Measurements from ENCODE around the gene OTOP3.

OTOP3 gene

DNA sequence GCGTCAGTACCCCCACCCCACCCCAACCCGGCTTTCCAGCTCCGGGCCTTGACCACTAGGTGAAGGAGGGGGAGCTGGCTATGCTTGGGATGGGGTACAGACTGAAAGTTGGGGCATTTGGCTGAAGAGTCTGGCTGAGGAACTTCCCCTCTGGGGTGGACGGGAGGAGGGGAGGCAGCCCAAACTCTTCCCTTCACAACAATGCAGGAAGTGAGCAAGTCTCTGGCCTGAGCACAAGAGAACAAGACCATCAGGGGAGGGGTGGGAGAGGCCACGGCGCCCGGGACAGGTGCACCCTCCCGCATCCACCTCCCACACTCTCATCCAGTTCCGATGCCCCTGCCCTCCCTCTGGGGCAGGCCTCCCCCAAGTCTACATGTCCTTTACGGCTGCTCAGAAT, 18.3 kb upstream of the OTOP3 start:
- DNase-seq (ENCODE audit: low spot score), result no peak

GRCh38 chr17:74918906-74919305, 16.8 kb upstream of the OTOP3 start:
- no peak for DNase-seq (ENCODE audit: low spot score)

- peak; percentile 19 for DNase-seq (ENCODE audit: low spot score)
Observed at GRCh38 chr17:74919440-74920305, 16.0 kb upstream of the OTOP3 start.

DNA sequence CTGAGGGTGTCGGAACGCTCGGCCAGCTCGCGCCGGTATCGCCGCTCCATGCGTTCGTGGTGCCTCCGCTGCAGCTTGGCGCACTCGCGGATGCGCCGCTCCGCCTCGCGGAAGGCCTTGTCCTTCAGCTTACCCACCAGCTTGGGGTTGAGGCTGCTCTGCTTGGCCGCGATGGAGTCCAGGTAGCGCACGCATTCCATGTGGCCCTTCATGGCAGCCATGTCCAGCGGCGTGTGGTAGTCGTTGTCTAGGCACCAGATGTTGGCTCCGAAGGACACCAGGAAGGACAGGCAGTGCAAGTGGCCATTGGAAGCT, 15.4 kb upstream of the OTOP3 start:
- no peak for DNase-seq (ENCODE audit: low spot score)

DNA sequence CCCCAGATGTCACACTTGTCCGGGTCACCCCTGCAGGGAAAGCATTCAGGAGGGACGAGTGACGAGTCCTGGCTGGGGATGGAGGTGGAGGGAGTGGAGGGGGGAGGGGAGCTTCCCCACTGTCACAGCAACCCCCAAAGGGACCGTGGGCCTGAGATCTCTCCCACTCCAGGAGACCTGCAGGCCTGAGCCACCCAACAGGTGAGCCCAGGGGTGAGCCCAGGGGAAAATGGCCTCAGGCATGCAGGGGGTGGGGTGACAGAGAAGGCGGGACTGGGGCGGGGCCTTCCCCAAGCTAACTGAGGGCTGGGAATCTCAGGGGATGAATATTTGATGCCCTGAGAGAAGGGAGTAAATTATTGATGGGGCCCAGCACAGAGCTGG, 15.1 kb upstream of the OTOP3 start:
- DNase-seq (ENCODE audit: low spot score), result no peak

GRCh38 chr17:74921026-74921681, 14.5 kb upstream of the OTOP3 start:
- DNase-seq (ENCODE audit: low spot score), result no peak

DNA sequence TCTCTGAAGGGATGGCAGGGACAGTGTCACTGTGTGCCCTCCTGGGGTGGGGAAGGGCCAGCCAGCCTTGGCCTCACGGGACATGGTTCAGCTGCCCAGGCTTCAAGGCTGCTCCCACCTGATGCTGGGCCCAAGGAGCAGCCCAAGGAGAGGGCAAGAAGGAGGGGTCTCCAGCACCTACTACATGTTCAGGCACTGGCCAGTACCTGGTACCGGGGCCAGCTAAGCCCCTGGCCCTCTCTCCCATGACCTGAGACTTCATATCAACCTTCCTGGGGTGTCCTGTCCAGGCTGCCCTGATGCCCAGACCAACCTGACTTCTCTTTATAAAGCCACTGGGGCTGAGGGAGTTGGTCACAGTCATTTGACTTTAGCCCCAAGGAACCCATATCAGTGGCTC, 13.9 kb upstream of the OTOP3 start:
- DNase-seq (ENCODE audit: low spot score), result no peak

GRCh38 chr17:74922172-74922571, 13.5 kb upstream of the OTOP3 start:
- DNase-seq (ENCODE audit: low spot score), result peak; percentile 27

DNA sequence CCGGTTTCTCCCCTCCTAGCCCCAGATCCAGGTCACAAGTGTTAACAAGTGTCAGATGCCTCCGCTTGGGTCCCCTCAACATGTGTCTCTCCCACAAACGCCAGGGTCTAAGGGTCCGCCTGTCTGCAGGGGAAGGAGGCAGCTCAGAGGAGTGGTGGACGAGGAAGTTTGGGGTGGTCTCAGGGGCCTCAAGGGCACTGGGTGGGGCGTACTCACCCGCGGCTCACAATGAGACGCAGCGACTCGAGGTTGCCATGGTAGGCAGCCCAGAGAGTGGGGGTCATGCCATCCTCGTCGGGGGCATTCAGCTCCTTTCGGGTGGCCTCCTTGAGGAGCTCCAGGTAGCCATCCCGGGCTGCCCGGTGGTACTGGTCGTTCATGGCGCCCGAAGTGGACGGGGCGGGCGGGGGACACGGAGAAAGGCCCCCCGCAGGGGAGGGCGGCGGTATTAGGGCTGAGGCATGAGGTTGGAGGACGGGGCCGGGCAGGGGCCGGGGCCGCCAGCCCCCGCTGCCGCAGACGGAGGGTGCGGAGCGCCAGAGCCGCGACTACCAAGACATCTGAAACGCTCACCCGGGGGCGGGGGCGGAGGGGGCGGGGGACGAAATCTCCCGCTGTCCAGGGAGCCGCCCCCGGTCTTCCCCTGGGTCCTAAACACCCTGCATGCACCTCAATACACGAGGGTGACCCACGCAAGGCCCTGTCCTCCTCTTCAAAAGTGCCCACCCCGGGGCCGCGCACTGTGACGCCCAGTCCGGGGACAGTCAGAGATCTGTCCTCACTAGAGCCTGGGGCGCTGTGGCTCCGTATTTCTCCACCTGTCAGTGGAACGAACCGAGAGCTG, 12.8 kb upstream of the OTOP3 start, which contains the start of gene USH1G:
USH1G (minus strand) TSS at position 562 of the 844 bp plus-strand sequence; CDS start at position 380, 182 bp downstream.
- DNase-seq (ENCODE audit: low spot score), result peak; percentile 8

DNA sequence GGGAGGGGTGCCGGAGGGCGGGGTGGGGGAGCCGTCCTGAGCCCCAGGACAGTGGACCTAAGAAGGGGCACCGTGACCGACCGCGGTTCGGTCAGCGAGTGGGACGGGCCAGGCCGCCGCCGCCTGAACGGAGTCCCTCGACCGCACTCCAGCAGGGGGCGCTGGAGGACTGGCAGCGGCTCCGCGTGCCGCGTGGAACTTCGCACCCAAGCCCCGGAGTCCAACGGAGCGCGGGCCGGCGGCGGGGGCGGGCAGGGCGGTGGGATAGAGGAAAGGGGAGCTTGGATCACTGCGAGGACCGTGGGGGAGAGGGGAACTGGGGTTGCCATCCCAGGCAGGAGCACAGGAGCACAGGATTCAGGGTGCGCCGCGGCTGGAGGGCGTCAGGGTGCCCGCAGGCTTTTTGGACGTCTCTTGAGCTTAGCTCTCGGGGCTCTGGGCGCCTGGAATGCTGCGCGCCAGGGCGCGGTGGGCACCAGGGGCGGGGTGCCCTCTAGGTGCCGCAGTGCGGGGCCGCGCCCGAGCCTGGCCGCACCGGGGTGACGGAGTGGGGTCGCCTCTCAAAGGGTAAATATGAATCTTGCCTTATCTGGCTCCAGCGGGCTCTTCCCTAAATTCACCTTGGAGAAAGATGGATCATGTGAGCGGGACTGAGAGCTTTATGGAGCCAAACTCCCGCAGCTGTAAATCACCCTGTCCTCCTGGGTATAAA, 12.0 kb upstream of the OTOP3 start:
- DNase-seq (ENCODE audit: low spot score), result peak; percentile 42

DNA sequence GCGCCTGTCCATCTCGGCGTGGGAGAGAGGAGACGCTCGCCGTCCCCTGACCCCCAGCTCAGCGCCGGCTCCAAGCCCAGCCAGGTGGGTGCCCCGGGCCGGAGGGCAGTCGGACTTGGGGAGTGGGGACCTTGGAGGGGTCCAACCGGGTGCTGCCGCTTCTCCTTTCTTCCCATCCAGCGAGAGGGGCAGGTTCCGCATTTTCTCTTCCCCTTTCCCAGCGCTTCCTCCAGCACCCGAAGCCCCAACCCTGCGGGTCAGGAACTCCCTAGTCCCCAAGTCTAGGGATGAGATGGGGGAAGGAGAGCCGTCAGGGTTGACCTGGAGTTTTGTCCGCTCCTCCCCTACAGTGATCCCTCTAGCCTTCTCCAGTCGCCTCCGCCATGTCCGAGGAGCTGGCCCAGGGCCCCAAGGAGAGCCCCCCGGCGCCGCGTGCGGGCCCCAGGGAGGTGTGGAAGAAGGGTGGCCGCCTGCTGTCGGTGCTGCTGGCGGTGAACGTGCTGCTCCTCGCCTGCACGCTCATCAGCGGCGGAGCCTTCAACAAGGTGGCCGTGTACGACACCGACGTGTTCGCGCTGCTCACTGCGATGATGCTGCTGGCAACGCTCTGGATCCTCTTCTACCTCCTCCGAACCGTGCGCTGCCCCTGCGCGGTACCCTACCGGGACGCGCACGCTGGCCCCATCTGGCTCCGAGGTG, 11.3 kb upstream of the OTOP3 start, which contains the start of gene OTOP2:
OTOP2 (plus strand) TSS at position 24 of the 699 bp plus-strand sequence; CDS start at position 384, 360 bp downstream.
- DNase-seq (ENCODE audit: low spot score), result no peak

GRCh38 chr17:74925242-74925641, 10.5 kb upstream of the OTOP3 start:
- DNase-seq (ENCODE audit: low spot score), result no peak

GRCh38 chr17:74928786-74929185, 6.9 kb upstream of the OTOP3 start:
- DNase-seq (ENCODE audit: low spot score), result no peak

DNA sequence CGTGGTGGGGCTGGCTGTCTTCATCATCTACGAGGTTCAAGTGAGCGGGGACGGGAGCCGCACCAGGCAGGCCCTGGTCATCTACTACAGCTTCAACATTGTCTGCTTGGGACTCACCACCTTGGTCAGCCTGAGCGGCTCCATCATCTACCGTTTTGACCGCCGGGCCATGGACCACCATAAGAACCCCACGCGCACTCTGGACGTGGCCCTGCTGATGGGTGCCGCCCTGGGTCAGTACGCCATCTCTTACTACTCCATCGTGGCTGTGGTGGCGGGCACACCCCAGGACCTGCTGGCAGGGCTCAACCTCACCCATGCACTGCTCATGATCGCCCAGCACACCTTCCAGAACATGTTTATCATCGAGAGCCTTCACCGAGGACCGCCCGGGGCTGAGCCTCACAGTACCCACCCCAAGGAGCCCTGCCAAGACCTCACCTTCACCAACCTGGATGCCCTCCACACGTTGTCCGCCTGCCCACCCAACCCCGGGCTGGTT, 5.1 kb upstream of the OTOP3 start:
- no peak for DNase-seq (ENCODE audit: low spot score)

- DNase-seq (ENCODE audit: low spot score), result no peak
Observed at GRCh38 chr17:74935048-74935447, 650 bp upstream of the OTOP3 start.

- DNase-seq (ENCODE audit: low spot score), result no peak
Observed at GRCh38 chr17:74936470-74936799, 737 bp downstream of the OTOP3 start.

DNA sequence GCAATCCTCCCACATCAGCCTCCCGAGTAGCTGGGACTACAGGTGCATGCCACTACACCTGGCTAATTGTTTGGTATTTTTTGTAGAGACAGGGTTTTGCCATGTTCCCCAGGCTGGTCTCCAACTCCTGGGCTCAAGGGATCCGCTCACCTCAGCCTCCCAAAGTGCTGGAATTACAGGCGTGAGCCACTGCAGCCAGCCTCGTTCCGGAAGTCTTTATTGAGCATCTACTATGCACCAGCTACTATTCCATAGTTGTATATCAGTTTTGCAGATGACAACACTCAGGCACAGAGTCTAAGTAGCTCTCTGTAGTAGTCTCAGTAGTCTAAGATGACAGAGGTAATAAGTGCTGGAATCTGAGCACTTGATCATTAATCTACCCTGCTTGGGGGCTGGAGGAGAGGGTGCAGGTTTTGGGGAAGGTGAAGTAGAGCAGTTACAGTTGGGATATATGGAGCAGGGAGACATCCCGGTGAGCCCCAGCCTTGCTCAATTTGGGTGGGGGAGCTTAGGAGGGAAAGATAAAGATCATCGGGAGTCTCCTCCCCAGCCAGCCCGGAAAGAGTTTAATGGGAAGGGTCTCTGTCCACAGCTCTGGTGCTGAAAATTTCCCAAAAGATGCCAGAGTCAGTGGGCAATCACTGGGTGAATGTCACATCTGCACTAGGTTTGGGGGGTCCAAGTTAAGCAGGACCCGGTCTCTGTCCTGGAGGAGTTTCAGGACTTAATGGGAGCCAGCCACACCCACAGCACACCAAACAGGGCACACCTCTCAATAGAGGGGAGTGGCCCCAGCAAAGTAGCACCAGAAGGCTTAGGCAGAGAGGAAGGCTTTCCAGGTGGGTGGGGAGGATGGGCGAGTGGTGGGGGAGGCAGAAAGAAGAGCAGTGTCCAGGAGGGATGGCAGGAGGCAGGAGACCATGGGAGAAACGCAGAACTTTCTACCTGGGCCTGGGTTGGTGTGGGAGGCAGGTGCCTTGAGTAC, 1.7 kb downstream of the OTOP3 start:
- no peak for DNase-seq (ENCODE audit: low spot score)

DNA sequence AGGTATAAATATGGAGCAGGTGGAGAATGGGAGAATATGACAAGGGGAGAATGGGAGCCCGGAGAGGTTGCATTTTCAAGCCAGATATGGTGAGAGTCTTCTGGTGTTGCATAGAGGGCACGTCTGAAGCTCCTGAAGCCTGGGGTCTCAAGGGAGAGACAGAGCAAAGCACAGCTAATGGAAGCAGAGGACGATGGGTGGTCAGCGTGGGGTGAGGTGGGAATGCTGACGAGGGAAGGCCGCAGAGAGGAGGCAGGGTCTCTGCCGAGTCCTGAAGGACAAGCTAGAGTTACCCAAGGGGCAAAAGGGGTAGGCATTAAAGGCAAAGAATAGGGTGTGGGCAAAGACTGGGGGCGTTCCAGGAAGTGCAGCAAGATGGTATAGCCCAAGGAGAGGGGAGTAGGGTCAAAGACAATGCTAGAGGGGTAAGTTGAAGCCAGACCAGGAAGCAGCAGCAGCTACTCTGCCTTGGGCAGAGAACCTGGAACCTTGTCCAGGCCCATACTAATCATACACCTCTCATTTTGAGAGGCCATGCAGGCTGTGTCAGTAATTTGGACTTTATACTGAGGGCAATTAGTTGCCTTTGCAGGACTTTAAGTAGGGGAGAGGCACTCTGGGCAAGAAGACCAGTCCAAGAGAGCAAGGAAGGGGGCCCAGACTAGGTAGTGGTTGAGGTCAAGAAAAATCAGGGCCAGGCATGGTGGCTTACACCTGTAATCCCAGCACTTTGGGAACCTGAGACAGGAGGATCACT, 2.7 kb downstream of the OTOP3 start:
- DNase-seq (ENCODE audit: low spot score), result no peak

- DNase-seq (ENCODE audit: low spot score), result no peak
Observed at GRCh38 chr17:74939534-74939933, 3.8 kb downstream of the OTOP3 start.
